Type B pancreatic cell (in vitro differentiated cells): ENCODE measurements around the gene IL17RE. TPM values are rescaled to one million over a fixed set of nuclear protein-coding genes. Genes with fewer than 3 reads are reported as not detected.

Source experiments
- total RNA-seq: library from RNA; stranded (reverse); gene quantifications from 2 replicates; pipeline ENCODE4 v1.2.1, GENCODE V29; 2021; ENCODE audit warnings: low replicate concordance

The IL17RE gene
- total RNA-seq, 1 donor from 2014 or later: 13.6 TPM

Other genes with a start within 250 kb of the IL17RE start
- gene CPNE9, start 199.0 kb upstream of the IL17RE start, total RNA-seq: 0.34 and 0.59 TPM in 2 replicates
- 22.6 and 28.0 TPM in 2 replicates for gene BRPF1, start 171.1 kb upstream of the IL17RE start, total RNA-seq
- 22.8 and 40.4 TPM in 2 replicates for gene OGG1, start 152.9 kb upstream of the IL17RE start, total RNA-seq
- gene CAMK1, start 132.9 kb upstream of the IL17RE start, total RNA-seq: 2.7 and 9.1 TPM in 2 replicates
- gene TADA3, start 110.4 kb upstream of the IL17RE start, total RNA-seq: 48.4 and 54.3 TPM in 2 replicates
- gene ARPC4, start 109.8 kb upstream of the IL17RE start, total RNA-seq: 131 and 151 TPM in 2 replicates
- gene TTLL3, start 92.6 kb upstream of the IL17RE start, total RNA-seq: 25.8 and 42.2 TPM in 2 replicates
- 50.9 and 55.0 TPM in 2 replicates for gene RPUSD3, start 58.8 kb upstream of the IL17RE start, total RNA-seq
- gene CIDEC, start 22.6 kb upstream of the IL17RE start, total RNA-seq: 0.60 and 1.6 TPM in 2 replicates
- 35.4 and 40.4 TPM in 2 replicates for gene JAGN1, start 12.2 kb upstream of the IL17RE start, total RNA-seq
- gene IL17RC, start 14.2 kb downstream of the IL17RE start, total RNA-seq: 22.6 and 30.0 TPM in 2 replicates
- gene CRELD1, start 31.0 kb downstream of the IL17RE start, total RNA-seq: 40.1 and 44.3 TPM in 2 replicates
- 8.2 and 11.3 TPM in 2 replicates for gene PRRT3, start 49.6 kb downstream of the IL17RE start, total RNA-seq
- 51.8 and 71.9 TPM in 2 replicates for gene EMC3, start 84.0 kb downstream of the IL17RE start, total RNA-seq
- 17.7 and 38.0 TPM in 2 replicates for gene FANCD2, start 123.6 kb downstream of the IL17RE start, total RNA-seq
- gene FANCD2OS, start 205.4 kb downstream of the IL17RE start, total RNA-seq: not detected in 2 replicates
- 132 and 147 TPM in 2 replicates for gene BRK1, start 212.8 kb downstream of the IL17RE start, total RNA-seq
- 58.6 and 73.4 TPM in 2 replicates for gene VHL, start 238.9 kb downstream of the IL17RE start, total RNA-seq